HEK293T (cell line): ENCODE measurements around the gene HK1.

Experiments used
- CTCF ChIA-PET: fragments of 350-600 bp; formaldehyde crosslinking; extraction: SDS; loops from one replicate; lab custom pipeline; 2021; ENCODE audit warnings: antibody characterized with exemption, inconsistent platforms; lab: Yijun Ruan, JAX
- POLR2A ChIA-PET: fragments of 350-600 bp; formaldehyde crosslinking; extraction: SDS; loops from one replicate; lab custom pipeline; 2020; ENCODE audit warnings: antibody characterized with exemption, inconsistent platforms; lab: Yijun Ruan, JAX
- DNase-seq: peaks from one replicate; pipeline ENCODE4 v3.0.0; 2012; ENCODE audit warnings: mixed read lengths; ENCODE audit errors: extremely low spot score
- ARNT ChIP-seq: fragments of 450-650 bp; IDR thresholded peaks from 2 replicates; pipeline ENCODE4 v1.6.1; 2017; ENCODE audit warnings: mild to moderate bottlenecking
- BHLHE40 ChIP-seq: fragments of 450-650 bp; IDR thresholded peaks from 2 replicates; pipeline ENCODE4 v1.6.1; 2016; ENCODE audit warnings: mild to moderate bottlenecking, moderate library complexity, borderline replicate concordance
- CTBP1 ChIP-seq: fragments of 450-650 bp; IDR thresholded peaks from 2 replicates; pipeline ENCODE4 v1.6.1; 2016; ENCODE audit warnings: borderline replicate concordance
- ELF4 ChIP-seq: fragments of 450-650 bp; IDR thresholded peaks from 2 replicates; pipeline ENCODE4 v1.6.1; 2017; ENCODE audit warnings: antibody characterized with exemption
- FOXA1 ChIP-seq: fragments of 450-650 bp; IDR thresholded peaks from 2 replicates; pipeline ENCODE4 v1.6.1; 2016; ENCODE audit warnings: mild to moderate bottlenecking
- FOXK2 ChIP-seq: fragments of 450-650 bp; IDR thresholded peaks from 2 replicates; pipeline ENCODE4 v1.6.1; 2016; ENCODE audit warnings: mild to moderate bottlenecking
- FOXM1 ChIP-seq: fragments of 450-650 bp; IDR thresholded peaks from 2 replicates; pipeline ENCODE4 v1.6.1; 2017; ENCODE audit warnings: mild to moderate bottlenecking, borderline replicate concordance
- HDGF ChIP-seq: fragments of 450-650 bp; IDR thresholded peaks from 2 replicates; pipeline ENCODE4 v1.6.1; 2017; ENCODE audit warnings: antibody characterized with exemption, borderline replicate concordance
- L3MBTL2 ChIP-seq: fragments of 450-650 bp; conservative IDR thresholded peaks from 2 replicates; pipeline ENCODE4 v1.6.1; 2016; ENCODE audit warnings: mild to moderate bottlenecking
- LEF1 ChIP-seq: fragments of 450-650 bp; IDR thresholded peaks from 2 replicates; pipeline ENCODE4 v1.6.1; 2017; ENCODE audit warnings: mild to moderate bottlenecking, borderline replicate concordance
- NFRKB ChIP-seq: fragments of 450-650 bp; IDR thresholded peaks from 2 replicates; pipeline ENCODE4 v1.6.1; 2016; ENCODE audit warnings: mild to moderate bottlenecking, moderate library complexity
- PKNOX1 ChIP-seq: fragments of 450-650 bp; IDR thresholded peaks from 2 replicates; pipeline ENCODE4 v1.6.1; 2016
- SP1 ChIP-seq: fragments of 450-650 bp; IDR thresholded peaks from 2 replicates; pipeline ENCODE4 v1.6.1; 2017
- SUZ12 ChIP-seq: fragments of 450-650 bp; IDR thresholded peaks from 2 replicates; pipeline ENCODE4 v1.6.1; 2016; ENCODE audit warnings: mild to moderate bottlenecking
- TARDBP ChIP-seq: fragments of 450-650 bp; IDR thresholded peaks from 2 replicates; pipeline ENCODE4 v1.6.1; 2016
- ZNF384 ChIP-seq: fragments of 450-650 bp; IDR thresholded peaks from 2 replicates; pipeline ENCODE4 v1.6.1; 2016

Gene HK1

GRCh38 chr10:69418052-69418752 lies 139.9 kb downstream of the HK1 start:
- DNase-seq, result no peak
- no peak for TF ChIP-seq SUZ12
- no peak for TF ChIP-seq NFRKB
- no peak for TF ChIP-seq HDGF
- no peak for TF ChIP-seq FOXK2
- TF ChIP-seq PKNOX1, result no peak
- no peak for TF ChIP-seq LEF1
- TF ChIP-seq ARNT, result no peak
- no peak for TF ChIP-seq TARDBP
- TF ChIP-seq BHLHE40, result no peak
- TF ChIP-seq ZNF384, result no peak
- no peak for TF ChIP-seq ELF4
- TF ChIP-seq CTBP1, result no peak
- TF ChIP-seq L3MBTL2, result no peak
- no peak for TF ChIP-seq SP1
- TF ChIP-seq FOXA1, result no peak
- TF ChIP-seq FOXM1, result no peak
- POLR2A ChIA-PET, result no interaction called here
- CTCF ChIA-PET, result interaction anchor here (0.5 to 0.6 kb wide), 2 partner anchors 89 to 506 kb away, joined by 3 to 4 read pairs; no protein-coding TSS in a partner anchor

- TF ChIP-seq NFRKB (no peak), ZNF384 (no peak), SP1 (no peak), FOXM1 (no peak), BHLHE40 (no peak), LEF1 (no peak), FOXA1 (no peak), FOXK2 (no peak), PKNOX1 (no peak)
- no peak for DNase-seq
- CTCF ChIA-PET, result interaction anchor here (0.5 kb wide), 1 partner anchor 507 kb away, joined by 3 read pairs; no protein-coding TSS in a partner anchor
- POLR2A ChIA-PET, result no interaction called here
Measured at GRCh38 chr10:69419096-69419743, 140.9 kb downstream of the HK1 start.

- POLR2A ChIA-PET, result no interaction called here
Measured at GRCh38 chr10:69419744-69420126, 141.4 kb downstream of the HK1 start.

GRCh38 chr10:69421611-69422308 lies 143.5 kb downstream of the HK1 start:
- no peak for TF ChIP-seq ZNF384
- no peak for TF ChIP-seq ELF4
- TF ChIP-seq HDGF, result no peak
- TF ChIP-seq TARDBP, result no peak
- TF ChIP-seq L3MBTL2, result no peak
- no peak for TF ChIP-seq BHLHE40
- ChIA-PET POLR2A (no interaction called here), CTCF (no interaction called here)
- no peak for DNase-seq

More at GRCh38 chr10:69419744-69420126, 141.4 kb downstream of the HK1 start:
- DNase-seq, result no peak
- CTCF ChIA-PET, result interaction anchor here (0.6 kb wide), 1 partner anchor 12 kb away, joined by 4 read pairs; no protein-coding TSS in a partner anchor
- TF ChIP-seq PKNOX1 (no peak), FOXM1 (no peak), ZNF384 (no peak), ARNT (no peak), NFRKB (no peak), LEF1 (no peak), CTBP1 (no peak), BHLHE40 (no peak), FOXK2 (no peak), HDGF (no peak), ELF4 (no peak), FOXA1 (no peak), L3MBTL2 (no peak), SUZ12 (no peak)

- ChIA-PET CTCF (no interaction called here), POLR2A (no interaction called here)
- TF ChIP-seq L3MBTL2 (no peak), SUZ12 (no peak), ARNT (no peak), FOXK2 (no peak), BHLHE40 (no peak), ELF4 (no peak), PKNOX1 (no peak), TARDBP (no peak), SP1 (no peak), ZNF384 (no peak), FOXM1 (no peak), NFRKB (no peak), HDGF (no peak), CTBP1 (no peak), FOXA1 (no peak), LEF1 (no peak)
- DNase-seq, result no peak
Measured at GRCh38 chr10:69422676-69423075, 144.4 kb downstream of the HK1 start.
